Effector CD8-positive, alpha-beta T cell (primary cell): Measurements from ENCODE around the gene ASCC3.
"Not testable (repeated sequence)": the region's sequence is repeated elsewhere in the genome, so short reads cannot be mapped to it uniquely, and the experiment has no call there.

Source experiments
- DNase-seq: peaks from one replicate; lab custom pipeline; 2025; lab: John Stamatoyannopoulos, UW

Gene ASCC3

GRCh38 chr6:100883347-100883746 is 2.2 kb upstream of the ASCC3 start:
- no peak for DNase-seq

GRCh38 chr6:100881707-100882040 is 545 bp upstream of the ASCC3 start:
- no peak for DNase-seq

- DNase-seq, result no peak
These were observed 828 bp downstream of the ASCC3 start for GRCh38 chr6:100880149-100880852.

- no peak for DNase-seq
These were observed 1.8 kb downstream of the ASCC3 start for GRCh38 chr6:100879317-100879716.

- no peak for DNase-seq
These were observed 3.3 kb downstream of the ASCC3 start for GRCh38 chr6:100877851-100878250.

- no peak for DNase-seq
These were observed 4.9 kb downstream of the ASCC3 start for GRCh38 chr6:100876251-100876650.

- DNase-seq, result no peak
These were observed 15.6 kb downstream of the ASCC3 start for GRCh38 chr6:100865525-100865924.

- no peak for DNase-seq
These were observed 19.1 kb downstream of the ASCC3 start for GRCh38 chr6:100862063-100862462.

GRCh38 chr6:100856146-100856545 is 25.0 kb downstream of the ASCC3 start:
- no peak for DNase-seq

GRCh38 chr6:100851819-100852218 is 29.3 kb downstream of the ASCC3 start:
- no peak for DNase-seq

- no peak for DNase-seq
These were observed 31.0 kb downstream of the ASCC3 start for GRCh38 chr6:100850174-100850573.

- DNase-seq, result no peak
These were observed 34.9 kb downstream of the ASCC3 start for GRCh38 chr6:100846276-100846675.

- DNase-seq, result no peak
These were observed 35.5 kb downstream of the ASCC3 start for GRCh38 chr6:100845676-100846075.

GRCh38 chr6:100839419-100839818 is 41.7 kb downstream of the ASCC3 start:
- no peak for DNase-seq

GRCh38 chr6:100838011-100838410 is 43.1 kb downstream of the ASCC3 start:
- DNase-seq, result no peak

- DNase-seq, result no peak
These were observed 47.1 kb downstream of the ASCC3 start for GRCh38 chr6:100833972-100834574.

GRCh38 chr6:100829077-100829595 is 52.0 kb downstream of the ASCC3 start:
- DNase-seq, result not testable (repeated sequence)

GRCh38 chr6:100823041-100823440 is 58.1 kb downstream of the ASCC3 start:
- DNase-seq, result no peak

GRCh38 chr6:100818066-100818465 is 63.1 kb downstream of the ASCC3 start:
- DNase-seq, result no peak

GRCh38 chr6:100810015-100810414 is 71.1 kb downstream of the ASCC3 start:
- DNase-seq, result no peak

- DNase-seq, result no peak
These were observed 71.8 kb downstream of the ASCC3 start for GRCh38 chr6:100809346-100809745.

- no peak for DNase-seq
These were observed 72.4 kb downstream of the ASCC3 start for GRCh38 chr6:100808638-100809275.

GRCh38 chr6:100806296-100806695 is 74.8 kb downstream of the ASCC3 start:
- no peak for DNase-seq
